ENCODE data around the gene TBX2.
"Not testable (repeated sequence)": the region's sequence is repeated elsewhere in the genome, so short reads cannot be mapped to it uniquely, and the experiment has no call there.

Gene TBX2

GRCh38 chr17:61431594-61432311 lies 32.1 kb downstream of the TBX2 start:
- DNase-seq (ENCODE audit: low read depth): no peak

DNA sequence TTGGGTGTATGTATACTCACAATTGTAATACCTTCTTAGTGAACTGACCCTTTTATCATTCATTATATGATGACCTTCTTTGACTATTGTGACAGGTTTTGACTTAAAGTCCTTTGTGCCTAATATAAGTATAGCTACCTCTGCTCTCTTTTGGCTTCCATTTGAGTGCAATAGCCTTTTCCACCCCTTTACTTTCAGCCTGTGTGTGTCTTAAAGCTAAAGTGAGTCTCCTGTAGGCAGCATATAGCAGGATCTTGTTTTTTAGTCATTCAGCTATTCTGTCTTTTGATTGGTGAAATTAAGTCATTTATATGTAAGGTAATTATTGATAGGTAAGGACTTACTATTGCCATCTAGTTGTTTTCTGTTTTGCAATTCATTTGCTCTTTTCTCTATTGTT lies 36.6 kb downstream of the TBX2 start:
- no peak for DNase-seq (ENCODE audit: low read depth)

- DNase-seq (ENCODE audit: low read depth): no peak
Measured at GRCh38 chr17:61436995-61437704, 37.5 kb downstream of the TBX2 start.

- no peak for DNase-seq (ENCODE audit: low read depth)
Measured at GRCh38 chr17:61440697-61441096, 41.1 kb downstream of the TBX2 start.

DNA sequence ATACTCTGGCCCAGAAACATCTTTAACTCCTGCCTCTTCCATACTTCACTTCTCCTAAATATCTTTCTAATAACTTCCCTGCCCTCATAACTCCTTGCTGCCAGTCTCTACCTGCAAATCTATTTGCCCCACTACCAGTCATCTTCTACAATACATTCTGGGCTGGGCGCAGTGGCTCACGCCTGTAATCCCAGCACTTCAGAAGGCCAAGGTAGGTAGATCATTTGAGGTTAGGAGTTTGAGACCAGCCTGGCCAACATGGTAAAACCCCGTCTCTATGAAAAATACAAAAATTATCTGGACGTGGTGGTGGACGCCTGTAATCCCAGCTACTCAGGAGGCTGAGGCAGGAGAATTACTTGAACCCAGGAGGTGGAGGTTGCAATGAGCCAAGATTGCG lies 41.9 kb downstream of the TBX2 start:
- DNase-seq (ENCODE audit: low read depth): not testable (repeated sequence)

- DNase-seq (ENCODE audit: low read depth): no peak
Measured at GRCh38 chr17:61442136-61442775, 42.6 kb downstream of the TBX2 start.

GRCh38 chr17:61442878-61443474 lies 43.3 kb downstream of the TBX2 start:
- DNase-seq (ENCODE audit: low read depth): no peak

GRCh38 chr17:61443475-61443882 lies 43.8 kb downstream of the TBX2 start:
- no peak for DNase-seq (ENCODE audit: low read depth)

GRCh38 chr17:61444075-61444474 lies 44.4 kb downstream of the TBX2 start:
- no peak for DNase-seq (ENCODE audit: low read depth)

- DNase-seq (ENCODE audit: low read depth): no peak
Measured at GRCh38 chr17:61444831-61445230, 45.2 kb downstream of the TBX2 start.

GRCh38 chr17:61447358-61447757 lies 47.7 kb downstream of the TBX2 start:
- no peak for DNase-seq (ENCODE audit: low read depth)

GRCh38 chr17:61448042-61448441 lies 48.4 kb downstream of the TBX2 start:
- DNase-seq (ENCODE audit: low read depth): no peak

DNA sequence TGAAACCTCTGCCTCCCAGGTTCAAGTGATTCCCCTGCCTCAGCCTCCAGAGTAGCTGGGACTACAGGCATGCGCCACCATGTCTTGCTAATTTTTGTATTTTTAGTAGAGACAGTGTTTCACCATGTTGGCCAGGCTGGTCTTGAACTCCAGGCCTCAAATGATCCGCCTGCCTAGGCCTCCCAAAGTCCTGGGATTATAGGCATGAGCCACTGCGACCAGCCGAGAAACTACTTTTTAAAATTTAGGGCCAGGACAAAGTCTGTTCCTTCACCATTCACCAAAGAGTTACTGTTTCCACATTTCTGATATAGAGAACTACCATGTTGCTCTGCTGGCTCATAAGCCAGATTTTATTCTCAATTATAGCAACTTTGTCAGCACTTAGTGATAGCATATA lies 49.5 kb downstream of the TBX2 start:
- DNase-seq (ENCODE audit: low read depth): not testable (repeated sequence)

- DNase-seq (ENCODE audit: low read depth): no peak
Measured at GRCh38 chr17:61449707-61450640, 50.3 kb downstream of the TBX2 start.

GRCh38 chr17:61450641-61451537 lies 51.2 kb downstream of the TBX2 start:
- no peak for DNase-seq (ENCODE audit: low read depth)

DNA sequence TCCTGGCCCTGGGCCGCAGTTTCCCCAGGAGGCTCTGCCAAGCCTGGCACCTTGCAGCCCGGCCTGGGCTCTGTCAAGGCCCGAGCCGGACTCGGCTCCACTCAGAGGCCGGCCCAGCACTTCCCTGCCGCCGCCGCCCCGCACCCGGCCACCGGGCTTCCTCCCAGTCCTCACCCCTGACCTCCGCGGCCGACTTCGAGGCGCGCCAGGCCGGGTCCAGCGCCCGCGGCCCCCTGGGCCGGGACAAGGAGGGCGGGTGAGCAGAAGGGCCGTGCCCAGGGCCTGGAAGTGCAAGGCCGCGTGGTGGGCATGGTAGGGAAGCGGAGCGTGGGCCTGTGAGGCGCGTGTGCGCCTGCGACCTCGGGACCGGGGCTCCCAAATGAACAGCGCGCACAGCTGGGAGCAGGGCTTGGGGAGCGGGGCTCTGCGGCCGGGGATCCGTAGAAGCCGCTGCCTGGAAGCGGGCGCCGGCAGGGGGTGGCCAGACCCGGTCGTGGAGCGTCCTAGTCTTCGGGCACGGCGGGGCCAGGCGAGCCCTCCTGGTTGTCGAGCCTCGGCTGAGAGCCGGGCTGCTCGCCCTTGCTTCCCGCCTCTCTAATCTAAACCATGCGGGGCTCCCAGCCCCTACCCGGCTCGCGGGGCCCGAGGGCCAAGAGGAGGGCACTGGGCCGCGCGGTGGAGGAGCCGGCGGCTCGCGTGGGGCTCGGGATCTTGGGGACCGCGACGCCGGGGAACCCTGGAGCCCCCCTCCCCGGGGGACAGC lies 52.1 kb downstream of the TBX2 start:
- no peak for DNase-seq (ENCODE audit: low read depth)

DNA sequence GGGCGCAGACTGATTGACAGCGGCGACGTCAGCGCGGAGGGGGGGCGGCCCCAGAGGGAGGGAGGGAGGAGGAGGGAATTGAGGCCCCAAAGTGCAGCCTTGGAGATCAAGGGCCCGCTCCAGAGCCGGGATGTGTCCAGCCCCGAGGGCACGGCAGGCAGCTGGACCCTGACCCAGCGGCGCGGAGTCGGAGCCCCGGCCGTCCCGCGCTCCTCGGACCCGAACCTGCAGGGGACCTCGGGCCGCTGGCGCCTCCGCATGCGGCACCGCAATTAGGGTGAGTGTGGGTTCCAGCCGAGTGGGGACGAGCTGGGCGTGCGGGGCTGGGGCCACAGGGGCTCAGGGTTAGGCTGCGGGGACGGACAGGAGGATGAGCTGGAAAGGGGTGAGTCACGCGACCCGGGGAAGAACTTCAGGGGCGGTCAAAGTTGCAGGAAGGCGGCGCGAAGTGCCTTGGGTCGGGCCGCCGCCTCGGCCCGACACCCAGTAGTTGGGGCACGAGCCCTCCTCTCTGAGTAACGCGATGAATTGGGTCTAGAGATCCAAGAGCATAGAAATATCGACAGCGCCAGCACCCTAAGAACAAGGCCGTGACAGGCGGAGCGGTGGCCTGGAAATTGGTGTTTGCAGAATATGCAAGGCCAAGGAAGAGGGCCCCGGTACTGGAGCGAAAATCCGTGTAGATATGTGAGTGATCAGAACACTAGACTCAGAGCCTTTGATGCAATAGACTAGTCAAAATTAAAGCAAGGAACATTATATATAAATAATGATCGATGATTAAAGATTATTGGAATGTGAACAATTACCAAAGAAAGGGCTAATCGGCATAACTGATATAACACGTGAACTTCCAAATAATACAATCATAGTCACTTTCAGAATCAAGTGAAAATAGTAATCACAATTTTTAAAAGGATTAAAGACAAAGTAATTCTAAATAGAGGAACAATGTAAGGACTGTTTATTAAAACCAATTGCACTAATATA lies 53.0 kb downstream of the TBX2 start, which contains the start of gene TBX4:
Gene TBX4, plus strand, starts transcription at position 122 of the 990 bp plus-strand sequence. CDS start 4,069 bp downstream, outside the sequence.
- DNase-seq (ENCODE audit: low read depth): no peak

Measured in activated gamma-delta T cell treated with anti-CD3 and anti-CD28 coated beads, Interleukin-2, amount 50 U/mL, for 16 hours (primary cell).